ENCODE measurements around the gene CRTC2. TPM values are rescaled to one million over a fixed set of nuclear protein-coding genes. Genes with fewer than 3 reads are reported as not detected.
A peak's percentile ranks its signal among the peaks of the same experiment; 100 is the strongest.
"Not testable (repeated sequence)": the region's sequence is repeated elsewhere in the genome, so short reads cannot be mapped to it uniquely, and the experiment has no call there.

CRTC2 gene
- total and polyA plus RNA-seq, 4 donors = 5.8 to 53.1 (median 24.0) TPM

- under 1% methylated on average over 40 of the region's 86 CpGs for WGBS (ENCODE audit: insufficient coverage)
- H3K27ac ChIP-seq (ENCODE audit: low read depth, low read length) = peak overlapping the region; percentile 92
- peaks cover 3% of the 10 kb centered on the region for H3K36me3 ChIP-seq (ENCODE audit: control insufficient read depth, insufficient read depth, low read length)
- peak overlapping the region; percentile 84 for H3K4me3 ChIP-seq (ENCODE audit: low read depth, low read length)
- H3K9me3 ChIP-seq (ENCODE audit: control insufficient read depth, insufficient read depth, low read length) = no peaks in the 10 kb centered on the region
- peak in 3 of 6 donors; percentile 20 to 79 (median 78) for DNase-seq (ENCODE audit: low read depth in 4 of 6, low spot score in 6 of 6)
- peaks cover 22% of the 10 kb centered on the region for H3K4me1 ChIP-seq (ENCODE audit: control insufficient read depth, insufficient read depth, low read length)
- no peaks in the 10 kb centered on the region for H3K27me3 ChIP-seq (ENCODE audit: control insufficient read depth, insufficient read depth, low read length)
These were observed 36.1 kb downstream of the CRTC2 start for GRCh38 chr1:153922076-153922971.

- peak in 1 of 6 donors; percentile 39 for DNase-seq (ENCODE audit: low read depth in 4 of 6, low spot score in 6 of 6)
- Histone ChIP-seq H3K36me3 (ENCODE audit: control insufficient read depth, insufficient read depth, low read length) (peaks cover 3% of the 10 kb centered on the region), H3K4me1 (ENCODE audit: control insufficient read depth, insufficient read depth, low read length) (peaks cover 22% of the 10 kb centered on the region), H3K9me3 (ENCODE audit: control insufficient read depth, insufficient read depth, low read length) (no peaks in the 10 kb centered on the region), H3K27ac (ENCODE audit: low read depth, low read length) (peak overlapping the region; percentile 73), H3K4me3 (ENCODE audit: low read depth, low read length) (peak overlapping the region; percentile 84), H3K27me3 (ENCODE audit: control insufficient read depth, insufficient read depth, low read length) (no peaks in the 10 kb centered on the region)
- WGBS (ENCODE audit: insufficient coverage) = 0% methylated on average over 8 of the region's 10 CpGs
These were observed 36.7 kb downstream of the CRTC2 start for GRCh38 chr1:153921803-153922075.

GRCh38 chr1:153921080-153921802, 37.2 kb downstream of the CRTC2 start:
- no peak for DNase-seq (ENCODE audit: low read depth in 4 of 6, low spot score in 6 of 6)
- Histone ChIP-seq H3K4me3 (ENCODE audit: low read depth, low read length) (peak overlapping the region; percentile 84), H3K4me1 (ENCODE audit: control insufficient read depth, insufficient read depth, low read length) (peaks cover 22% of the 10 kb centered on the region), H3K9me3 (ENCODE audit: control insufficient read depth, insufficient read depth, low read length) (no peaks in the 10 kb centered on the region), H3K36me3 (ENCODE audit: control insufficient read depth, insufficient read depth, low read length) (peaks cover 3% of the 10 kb centered on the region), H3K27ac (ENCODE audit: low read depth, low read length) (peak overlapping the region; percentile 73), H3K27me3 (ENCODE audit: control insufficient read depth, insufficient read depth, low read length) (no peaks in the 10 kb centered on the region)
- 0% methylated on average over 1 of the region's 3 CpGs for WGBS (ENCODE audit: insufficient coverage)

GRCh38 chr1:153919876-153920852, 38.2 kb downstream of the CRTC2 start:
- 63% methylated on average over 2 of the region's 4 CpGs for WGBS (ENCODE audit: insufficient coverage)
- Histone ChIP-seq H3K27me3 (ENCODE audit: control insufficient read depth, insufficient read depth, low read length) (no peaks in the 10 kb centered on the region), H3K36me3 (ENCODE audit: control insufficient read depth, insufficient read depth, low read length) (peaks cover 3% of the 10 kb centered on the region), H3K9me3 (ENCODE audit: control insufficient read depth, insufficient read depth, low read length) (no peaks in the 10 kb centered on the region), H3K4me3 (ENCODE audit: low read depth, low read length) (no peak overlapping the region), H3K4me1 (ENCODE audit: control insufficient read depth, insufficient read depth, low read length) (peaks cover 22% of the 10 kb centered on the region), H3K27ac (ENCODE audit: low read depth, low read length) (no peak overlapping the region)
- peak in 2 of 6 donors; percentile 23 to 52 for DNase-seq (ENCODE audit: low read depth in 4 of 6, low spot score in 6 of 6)

GRCh38 chr1:153916297-153916696, 42.1 kb downstream of the CRTC2 start:
- H3K27ac ChIP-seq (ENCODE audit: low read depth, low read length) = no peak overlapping the region
- no peak for DNase-seq (ENCODE audit: low read depth in 4 of 6, low spot score in 6 of 6)
- H3K36me3 ChIP-seq (ENCODE audit: control insufficient read depth, insufficient read depth, low read length) = peaks cover 3% of the 10 kb centered on the region
- H3K27me3 ChIP-seq (ENCODE audit: control insufficient read depth, insufficient read depth, low read length) = no peaks in the 10 kb centered on the region
- no peaks in the 10 kb centered on the region for H3K9me3 ChIP-seq (ENCODE audit: control insufficient read depth, insufficient read depth, low read length)
- H3K4me3 ChIP-seq (ENCODE audit: low read depth, low read length) = no peak overlapping the region
- 100% methylated on average over 1 of the region's 4 CpGs for WGBS (ENCODE audit: insufficient coverage)
- peaks cover 10% of the 10 kb centered on the region for H3K4me1 ChIP-seq (ENCODE audit: control insufficient read depth, insufficient read depth, low read length)

- Histone ChIP-seq H3K27ac (ENCODE audit: low read depth, low read length) (no peak overlapping the region), H3K9me3 (ENCODE audit: control insufficient read depth, insufficient read depth, low read length) (no peaks in the 10 kb centered on the region), H3K4me3 (ENCODE audit: low read depth, low read length) (no peak overlapping the region), H3K36me3 (ENCODE audit: control insufficient read depth, insufficient read depth, low read length) (peaks cover 12% of the 10 kb centered on the region), H3K4me1 (ENCODE audit: control insufficient read depth, insufficient read depth, low read length) (no peaks in the 10 kb centered on the region), H3K27me3 (ENCODE audit: control insufficient read depth, insufficient read depth, low read length) (no peaks in the 10 kb centered on the region)
- WGBS (ENCODE audit: insufficient coverage) = 50% methylated on average over 1 of the region's 2 CpGs
- no peak for DNase-seq (ENCODE audit: low read depth in 4 of 6, low spot score in 6 of 6)
These were observed 46.1 kb downstream of the CRTC2 start for GRCh38 chr1:153912349-153912748.

GRCh38 chr1:153910560-153910959, 47.9 kb downstream of the CRTC2 start:
- not testable (repeated sequence) for H3K4me1 ChIP-seq (ENCODE audit: control insufficient read depth, insufficient read depth, low read length); H3K4me3 ChIP-seq (ENCODE audit: low read depth, low read length); H3K27me3 ChIP-seq (ENCODE audit: control insufficient read depth, insufficient read depth, low read length); DNase-seq (ENCODE audit: low read depth in 4 of 6, low spot score in 6 of 6); H3K9me3 ChIP-seq (ENCODE audit: control insufficient read depth, insufficient read depth, low read length); H3K27ac ChIP-seq (ENCODE audit: low read depth, low read length)
- no CpG with 5 or more reads among the region's 6 CpGs for WGBS (ENCODE audit: insufficient coverage)
- peaks cover 11% of the 10 kb centered on the region for H3K36me3 ChIP-seq (ENCODE audit: control insufficient read depth, insufficient read depth, low read length)

- 100% methylated on average over 3 of the region's 6 CpGs for WGBS (ENCODE audit: insufficient coverage)
- H3K27me3 ChIP-seq (ENCODE audit: control insufficient read depth, insufficient read depth, low read length) = no peaks in the 10 kb centered on the region
- no peaks in the 10 kb centered on the region for H3K9me3 ChIP-seq (ENCODE audit: control insufficient read depth, insufficient read depth, low read length)
- peaks cover 16% of the 10 kb centered on the region for H3K36me3 ChIP-seq (ENCODE audit: control insufficient read depth, insufficient read depth, low read length)
- H3K4me1 ChIP-seq (ENCODE audit: control insufficient read depth, insufficient read depth, low read length) = no peaks in the 10 kb centered on the region
- H3K4me3 ChIP-seq (ENCODE audit: low read depth, low read length) = no peak overlapping the region
- no peak for DNase-seq (ENCODE audit: low read depth in 4 of 6, low spot score in 6 of 6)
- H3K27ac ChIP-seq (ENCODE audit: low read depth, low read length) = no peak overlapping the region
These were observed 50.3 kb downstream of the CRTC2 start for GRCh38 chr1:153908071-153908470.

GRCh38 chr1:153907134-153907533, 51.3 kb downstream of the CRTC2 start:
- no peaks in the 10 kb centered on the region for H3K9me3 ChIP-seq (ENCODE audit: control insufficient read depth, insufficient read depth, low read length)
- H3K36me3 ChIP-seq (ENCODE audit: control insufficient read depth, insufficient read depth, low read length) = peaks cover 19% of the 10 kb centered on the region
- no CpG with 5 or more reads among the region's 6 CpGs for WGBS (ENCODE audit: insufficient coverage)
- H3K27ac ChIP-seq (ENCODE audit: low read depth, low read length) = no peak overlapping the region
- H3K27me3 ChIP-seq (ENCODE audit: control insufficient read depth, insufficient read depth, low read length) = no peaks in the 10 kb centered on the region
- no peak for DNase-seq (ENCODE audit: low read depth in 4 of 6, low spot score in 6 of 6)
- no peaks in the 10 kb centered on the region for H3K4me1 ChIP-seq (ENCODE audit: control insufficient read depth, insufficient read depth, low read length)
- H3K4me3 ChIP-seq (ENCODE audit: low read depth, low read length) = no peak overlapping the region
